K562 (cell line): ENCODE results near the gene DCST1. TPM values are rescaled to one million over a fixed set of nuclear protein-coding genes. Genes with fewer than 3 reads are reported as not detected.
A peak's percentile ranks its signal among the peaks of the same experiment; 100 is the strongest.

Experiments used
- ATAC-seq: fragments of 200-7000 bp; cut with Tn5 transposase; 3 replicates; pipeline ENCODE4 v1.9.1; 2020; ENCODE audit warnings: moderate library complexity
- BruUV-seq: library from RNA; stranded (reverse); fragments of 400-500 nt; replicated peaks from 2 replicates; lab custom pipeline; 2021; lab: Mats Ljungman, UMichigan
- CTCF ChIA-PET: fragments of 300-600 bp; formaldehyde crosslinking; extraction: SDS; loops from one replicate; lab custom pipeline; 2021; ENCODE audit warnings: low intra/inter-chr PET ratio; lab: Yijun Ruan, JAX
- POLR2A ChIA-PET: fragments of 300-600, 350-650 bp; sonication (Branson Sonifier 250); formaldehyde crosslinking; extraction: SDS; loops from one replicate; lab custom pipeline; 2021; ENCODE audit warnings: antibody characterized with exemption, inconsistent platforms; lab: Yijun Ruan, JAX
- DNase-seq, 4 experiments: peaks; one replicate each; pipeline versions ENCODE4 v3.0.0 to v3.0.0-alpha.2; 2011 to 2018; ENCODE audit warnings: low spot score in 3 of 4, mixed read lengths in 3 of 4; ENCODE audit errors: extremely low read depth in 1 of 4
- FAIRE-seq: peaks from 2 replicates; lab custom pipeline; 2011; peaks lifted over from hg19 to GRCh38; lab: Jason Lieb, UNC
- H2AFZ ChIP-seq: 2 replicates; pipeline ENCODE4 v1.6.0; 2011; ENCODE audit warnings: low read depth, low read length, control low read depth, inconsistent platforms
- H3K27ac ChIP-seq: fragments of 200-600 bp; 3 replicates; pipeline ENCODE4 v1.8.0; 2011; ENCODE audit warnings: low read depth, mild to moderate bottlenecking, control low read depth, inconsistent platforms, low read length, moderate library complexity, mixed read lengths; ENCODE audit errors: extremely low read depth
- H3K27me3 ChIP-seq, 2 experiments: fragments of 300-600 bp in 1 of 2; 2 replicates in 1 of 2; 3 replicates in 1 of 2; pipeline versions ENCODE4 v1.6.0 to v1.8.0; 2011; ENCODE audit warnings: inconsistent platforms in 2 of 2, low read length in 2 of 2, mild to moderate bottlenecking in 1 of 2, mixed read lengths in 1 of 2, moderate library complexity in 1 of 2; ENCODE audit not compliant: control insufficient read depth in 2 of 2, insufficient read depth in 2 of 2
- H3K36me3 ChIP-seq: fragments of 300-600 bp; 3 replicates; pipeline ENCODE4 v1.8.0; 2011; ENCODE audit warnings: mild to moderate bottlenecking, low read length, inconsistent platforms; ENCODE audit not compliant: control insufficient read depth, insufficient read depth
- H3K4me1 ChIP-seq, 2 experiments: fragments of 200-600 bp in 1 of 2; replicated peaks in 1 of 2; 2 replicates in 1 of 2; 3 replicates in 1 of 2; pipeline versions ENCODE4 v1.5.1 to v1.8.0; 2011; ENCODE audit warnings: inconsistent platforms in 2 of 2, low read length in 2 of 2, mild to moderate bottlenecking in 1 of 2, mixed read lengths in 1 of 2, moderate library complexity in 1 of 2; ENCODE audit not compliant: control insufficient read depth in 2 of 2, insufficient read depth in 2 of 2
- H3K4me2 ChIP-seq: 2 replicates; pipeline ENCODE4 v1.6.1; 2011; ENCODE audit warnings: low read length, control low read depth, inconsistent platforms, mixed read lengths; ENCODE audit not compliant: insufficient read depth
- H3K4me3 ChIP-seq: fragments of 200-600 bp; sonication (generic), shearing (Covaris generic); 2 replicates; pipeline ENCODE4 v1.5.1; 2016; ENCODE audit warnings: control low read depth, inconsistent platforms
- H3K79me2 ChIP-seq: fragments of 200-600 bp; 3 replicates; pipeline ENCODE4 v1.8.0; 2011; ENCODE audit warnings: low read length, inconsistent platforms; ENCODE audit not compliant: control insufficient read depth, insufficient read depth
- H3K9ac ChIP-seq, 2 experiments: 2 replicates each; pipeline versions ENCODE4 v1.6.0 to v1.6.1; 2011; ENCODE audit warnings: low read depth in 2 of 2, low read length in 2 of 2, control low read depth in 1 of 2, inconsistent platforms in 1 of 2, mild to moderate bottlenecking in 1 of 2, mixed read lengths in 1 of 2; ENCODE audit not compliant: insufficient read depth in 1 of 2
- H3K9me1 ChIP-seq: one replicate; pipeline ENCODE4 v1.6.0; 2011; ENCODE audit warnings: inconsistent platforms, mild to moderate bottlenecking, low read length, moderate library complexity; ENCODE audit not compliant: control insufficient read depth, insufficient read depth
- H3K9me3 ChIP-seq: replicated peaks from 2 replicates; pipeline ENCODE4 v1.5.1; 2011; ENCODE audit warnings: low read depth, low read length, inconsistent platforms; ENCODE audit not compliant: control insufficient read depth, insufficient read depth
- H4K20me1 ChIP-seq: replicated peaks from 2 replicates; pipeline ENCODE4 v1.6.1; 2011; ENCODE audit warnings: low read length, inconsistent platforms, mixed read lengths; ENCODE audit not compliant: control insufficient read depth, insufficient read depth
- CCNT2 ChIP-seq: IDR thresholded peaks from 2 replicates; pipeline ENCODE4 v1.6.1; 2011; ENCODE audit warnings: borderline replicate concordance, low read depth, mild to moderate bottlenecking, moderate library complexity, mixed read lengths, low read length; ENCODE audit not compliant: insufficient read length; ENCODE audit errors: extremely low read depth
- NONO ChIP-seq, 2 experiments: fragments of 200-400 bp in 1 of 2; fragments of 450-650 bp in 1 of 2; formaldehyde crosslinking in 1 of 2; IDR thresholded peaks; 2 replicates each; pipeline ENCODE4 v1.6.1; 2017; ENCODE audit warnings: low read depth in 2 of 2, mild to moderate bottlenecking in 2 of 2, moderate library complexity in 2 of 2, low read length in 1 of 2
- ZBTB49 ChIP-seq: sonication (generic); formaldehyde crosslinking; IDR thresholded peaks from 2 replicates; pipeline ENCODE4 v1.8.0; 2022; ENCODE audit warnings: missing genetic modification reagents, mild to moderate bottlenecking, borderline replicate concordance
- ZNF263 ChIP-seq: sonication (generic); formaldehyde crosslinking; IDR thresholded peaks from 2 replicates; pipeline ENCODE4 v1.8.0; 2022; ENCODE audit warnings: mild to moderate bottlenecking, missing genetic modification reagents, borderline replicate concordance
- ZNF830 ChIP-seq: fragments of 250-450 bp; sonication (Bioruptor Pico); IDR thresholded peaks from 2 replicates; pipeline ENCODE4 v1.5.0; 2021; ENCODE audit warnings: mild to moderate bottlenecking
- WGBS: fragments of 100-300 bp; shearing (Covaris generic); methylation state at CpG from one replicate; pipeline ENCODE4 v1.1.6; 2016; ENCODE audit warnings: low coverage, mixed read lengths; ENCODE audit not compliant: insufficient coverage; ENCODE audit errors: missing lambda C conversion rate; 5-methylcytosine and 5-hydroxymethylcytosine counted together
- in situ Hi-C: fragments of 300-500 bp; cut with MboI; formaldehyde crosslinking; loops from 4 replicates; pipeline ENCODE4 v1.15.0; 2018; ENCODE audit warnings: inconsistent platforms, mixed read lengths
- intact Hi-C: fragments of 100-400 bp; cut with micrococcal nuclease; formaldehyde crosslinking; loops from 2 replicates; pipeline ENCODE4 v1.14.2; 2022
- polyA plus RNA-seq, 8 experiments: library from polyadenylated mRNA; depleted of rRNA in 4 of 8; stranded (reverse) in 5 of 8; unstranded in 3 of 8; fragments of >200 nt; fragmentation: Nextera tagmentation in 2 of 8; fragmentation: Illumina TruSeq in 1 of 8; extraction: Ambion mirVana in 2 of 8; extraction: Trizol in 1 of 8; gene quantifications; 2 replicates each; pipeline versions ENCODE4 v1.2.1 to v1.2.3, GENCODE V29; 2011 to 2014; ENCODE audit warnings: inconsistent platforms in 1 of 8, missing spikeins in 1 of 8
- total RNA-seq, 7 experiments: library from RNA; depleted of rRNA in 6 of 7; stranded (reverse); fragments of >200 nt in 6 of 7; fragmentation: Illumina TruSeq in 2 of 7; extraction: Trizol in 2 of 7; gene quantifications; 2 replicates each; pipeline versions ENCODE4 v1.2.1 to v1.2.3, GENCODE V29; 2011 to 2021; ENCODE audit warnings: low replicate concordance in 1 of 7

The DCST1 gene
- total and polyA plus RNA-seq, 9 of the 15 experiments (the other 6 are each of a cell fraction or from before 2014, with no cell fraction given): not detected

GRCh38 chr1:155030899-155031298 lies 2.7 kb upstream of the DCST1 start:
- intact Hi-C loops: no loop called here
- POLR2A ChIA-PET: interaction anchor here (1.1 kb wide), 1 partner anchor 13 kb away, joined by 3 read pairs; no protein-coding TSS in a partner anchor

More at GRCh38 chr1:155030899-155031298, 2.7 kb upstream of the DCST1 start:
- no peak for FAIRE-seq
- H3K9ac ChIP-seq: no peak overlapping the region; a peak in 1 of 4 replicates
- no peaks in the 10 kb centered on the region for H4K20me1 ChIP-seq
- no peak overlapping the region for H2AFZ ChIP-seq
- CTCF ChIA-PET: no interaction called here
- WGBS: 31% methylated on average over 11 of the region's 11 CpGs
- TF ChIP-seq ZNF830 (CRISPR knock-in tag) (no peak), ZNF263 (peak; percentile 86), CCNT2 (no peak), ZBTB49 (CRISPR knock-in tag) (no peak), NONO (IDR thresholded peaks at IDR 0.05; ENCODE audit: low read depth in 2 of 2, low read length in 1 of 2) (no peak)
- no peaks in the 10 kb centered on the region for H3K9me3 ChIP-seq
- in situ Hi-C loops: no loop called here
- no peak overlapping the region for H3K27ac ChIP-seq
- peaks cover 5 to 23% of the 10 kb centered on the region in 2 experiments; a peak in 3 of 5 replicates for H3K4me1 ChIP-seq
- H3K4me3 ChIP-seq: no peak overlapping the region
- BruUV-seq: no TSS peak
- no peaks in the 10 kb centered on the region for H3K9me1 ChIP-seq
- peaks cover 0 to 18% of the 10 kb centered on the region in 2 experiments; a peak in 2 of 5 replicates for H3K27me3 ChIP-seq
- H3K4me2 ChIP-seq: no peak overlapping the region
- no peaks in the 10 kb centered on the region for H3K36me3 ChIP-seq
- no peaks in the 10 kb centered on the region for H3K79me2 ChIP-seq
- no peak for ATAC-seq
- no peak for DNase-seq
